ENCODE measurements around the gene MERTK.

DNA sequence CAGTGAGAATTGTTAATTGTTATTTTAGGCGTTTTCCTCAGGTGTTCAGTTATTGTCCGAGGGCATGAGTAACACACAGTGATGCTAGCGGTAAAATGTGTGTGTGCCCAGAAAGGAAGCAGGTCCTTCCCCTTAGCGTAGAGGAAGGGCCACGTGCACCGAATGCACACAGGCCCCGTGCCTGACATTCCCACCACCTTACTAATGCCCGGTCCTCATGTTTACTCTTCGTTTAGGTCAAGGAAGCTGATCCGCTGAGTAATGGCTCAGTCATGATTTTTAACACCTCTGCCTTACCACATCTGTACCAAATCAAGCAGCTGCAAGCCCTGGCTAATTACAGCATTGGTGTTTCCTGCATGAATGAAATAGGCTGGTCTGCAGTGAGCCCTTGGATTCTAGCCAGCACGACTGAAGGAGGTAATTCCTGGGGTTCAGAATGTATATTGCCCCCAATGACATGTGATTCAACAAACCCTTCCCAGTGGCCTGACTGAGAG, 76.7 kb downstream of the MERTK start:
- TF ChIP-seq, protein P1, sequence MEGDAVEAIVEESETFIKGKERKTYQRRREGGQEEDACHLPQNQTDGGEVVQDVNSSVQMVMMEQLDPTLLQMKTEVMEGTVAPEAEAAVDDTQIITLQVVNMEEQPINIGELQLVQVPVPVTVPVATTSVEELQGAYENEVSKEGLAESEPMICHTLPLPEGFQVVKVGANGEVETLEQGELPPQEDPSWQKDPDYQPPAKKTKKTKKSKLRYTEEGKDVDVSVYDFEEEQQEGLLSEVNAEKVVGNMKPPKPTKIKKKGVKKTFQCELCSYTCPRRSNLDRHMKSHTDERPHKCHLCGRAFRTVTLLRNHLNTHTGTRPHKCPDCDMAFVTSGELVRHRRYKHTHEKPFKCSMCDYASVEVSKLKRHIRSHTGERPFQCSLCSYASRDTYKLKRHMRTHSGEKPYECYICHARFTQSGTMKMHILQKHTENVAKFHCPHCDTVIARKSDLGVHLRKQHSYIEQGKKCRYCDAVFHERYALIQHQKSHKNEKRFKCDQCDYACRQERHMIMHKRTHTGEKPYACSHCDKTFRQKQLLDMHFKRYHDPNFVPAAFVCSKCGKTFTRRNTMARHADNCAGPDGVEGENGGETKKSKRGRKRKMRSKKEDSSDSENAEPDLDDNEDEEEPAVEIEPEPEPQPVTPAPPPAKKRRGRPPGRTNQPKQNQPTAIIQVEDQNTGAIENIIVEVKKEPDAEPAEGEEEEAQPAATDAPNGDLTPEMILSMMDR (IDR thresholded peaks at IDR 0.05), result no peak
- no peak for TF ChIP-seq POLR2A (IDR thresholded peaks at IDR 0.05)
